ENCODE data around the gene AP3D1.

Gene AP3D1

GRCh38 chr19:2180881-2181632 lies 29.7 kb upstream of the AP3D1 start:
- DNase-seq = no peak

DNA sequence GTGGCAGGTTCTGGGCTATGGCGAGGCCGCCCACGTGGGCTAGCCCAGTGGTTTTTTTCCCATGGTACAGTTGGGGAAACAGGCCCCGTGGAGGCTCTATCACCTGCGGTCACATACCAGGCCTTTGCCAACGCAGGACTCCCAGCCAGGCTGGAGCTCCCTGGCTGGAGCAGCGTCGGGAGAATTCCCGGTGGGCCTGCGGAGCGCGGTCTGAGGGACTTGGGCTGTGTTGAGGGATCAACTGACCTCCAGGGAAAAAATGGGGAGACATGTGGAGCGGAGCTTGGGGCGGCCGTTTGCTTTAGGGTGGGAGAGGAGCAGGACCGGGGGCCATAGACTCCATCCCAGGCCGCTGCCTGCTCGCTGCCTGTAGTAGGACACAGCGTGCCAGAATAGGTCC lies 28.7 kb upstream of the AP3D1 start:
- DNase-seq = no peak

DNA sequence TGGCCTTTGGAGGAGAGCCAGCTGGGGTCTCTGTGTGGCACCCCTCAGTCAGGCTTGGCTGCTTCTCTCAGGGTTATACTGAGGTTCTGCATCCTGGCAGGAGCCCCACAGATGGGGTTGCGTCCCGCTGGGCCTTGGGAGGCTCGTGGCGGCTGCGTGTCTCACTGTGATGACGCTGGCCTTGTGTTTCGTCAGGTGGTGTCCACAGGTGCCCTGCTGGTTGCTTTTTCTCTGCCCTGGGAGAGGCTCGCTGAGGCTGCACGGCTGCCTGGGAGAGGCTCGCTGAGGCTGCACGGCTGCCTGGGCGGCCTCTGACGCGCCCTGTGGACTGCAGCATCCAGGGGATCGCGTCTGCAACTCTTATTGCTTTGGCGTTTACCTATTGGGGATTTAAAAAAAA lies 27.7 kb upstream of the AP3D1 start:
- no peak for DNase-seq

- no peak for DNase-seq
These were observed 25.1 kb upstream of the AP3D1 start for GRCh38 chr19:2176337-2176994.

DNA sequence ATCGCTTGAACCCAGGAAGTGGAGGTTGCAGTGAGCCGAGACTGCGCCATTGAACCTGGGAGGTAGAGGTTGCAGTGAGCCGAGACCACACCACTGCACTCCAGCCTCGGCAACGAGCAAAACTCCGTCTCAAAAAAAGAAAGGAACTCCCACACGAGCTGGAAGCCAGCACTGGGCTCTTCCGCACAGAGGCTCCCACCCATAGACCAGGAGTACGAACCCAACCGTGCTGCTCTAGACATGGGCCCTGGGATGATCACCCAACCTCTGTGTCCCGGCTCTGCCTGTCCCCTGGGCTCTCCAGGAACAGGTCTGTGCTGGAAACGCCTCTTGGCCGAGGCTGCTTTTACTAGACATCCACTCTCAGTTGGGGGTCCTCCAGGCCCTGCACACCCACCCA lies 24.4 kb upstream of the AP3D1 start:
- no peak for DNase-seq

DNA sequence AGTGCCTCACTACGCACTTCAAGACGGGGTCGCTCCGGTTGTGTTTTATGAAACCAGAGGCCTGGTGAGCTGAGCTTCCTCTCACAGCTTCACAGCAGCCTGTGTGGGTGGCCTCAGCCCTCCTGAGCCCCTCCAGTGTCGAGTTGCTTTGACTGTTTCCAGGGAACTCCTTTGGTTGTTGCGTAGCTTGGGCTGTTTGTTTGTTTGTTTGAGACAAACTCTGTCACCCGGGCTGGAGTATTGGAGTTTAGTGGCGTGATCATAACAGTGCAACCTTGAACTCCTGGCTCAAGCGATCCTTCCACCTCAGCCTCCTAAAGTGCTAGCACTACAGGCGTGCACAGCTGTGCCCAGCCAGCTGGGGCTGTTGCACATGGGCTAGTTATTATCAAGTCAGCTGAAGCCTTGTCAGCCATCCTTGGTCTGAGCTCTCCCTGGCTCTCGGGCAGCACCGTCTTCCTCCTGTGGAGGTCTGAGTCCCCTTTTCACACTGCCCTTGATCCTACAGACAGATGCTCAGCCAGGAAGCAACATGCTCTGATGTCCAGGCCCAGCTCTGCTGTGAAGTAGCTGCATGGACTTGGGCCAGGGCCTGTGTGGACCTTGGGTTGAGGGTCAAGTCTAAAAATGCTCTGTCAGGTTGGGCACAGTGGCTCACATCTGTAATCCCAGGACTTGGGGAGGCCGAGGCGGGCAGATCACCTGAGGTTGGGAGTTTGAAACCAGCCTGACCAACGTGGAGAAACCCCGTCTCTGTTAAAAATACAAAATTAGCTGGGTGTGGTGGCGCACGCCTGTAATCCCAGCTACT lies 22.6 kb upstream of the AP3D1 start:
- no peak for DNase-seq

DNA sequence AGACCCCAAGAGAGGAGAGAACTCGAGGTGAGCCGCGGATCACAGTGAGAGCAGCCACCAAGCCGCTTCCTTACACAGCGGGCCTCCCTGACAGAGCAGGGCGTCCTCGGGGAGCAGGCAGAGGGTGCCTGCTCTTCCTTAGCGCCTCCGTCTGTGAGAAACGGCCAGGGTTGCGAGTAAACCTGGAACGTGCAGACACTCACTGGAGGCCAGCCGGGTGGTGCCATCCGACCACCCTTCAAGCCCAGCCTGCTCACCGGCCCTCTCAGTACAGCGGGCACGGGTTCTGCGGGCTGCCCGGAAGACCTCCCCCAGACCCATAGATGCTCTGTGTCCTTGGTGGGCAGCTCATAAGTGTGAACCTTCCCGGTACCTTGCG lies 22.0 kb upstream of the AP3D1 start:
- no peak for DNase-seq

DNA sequence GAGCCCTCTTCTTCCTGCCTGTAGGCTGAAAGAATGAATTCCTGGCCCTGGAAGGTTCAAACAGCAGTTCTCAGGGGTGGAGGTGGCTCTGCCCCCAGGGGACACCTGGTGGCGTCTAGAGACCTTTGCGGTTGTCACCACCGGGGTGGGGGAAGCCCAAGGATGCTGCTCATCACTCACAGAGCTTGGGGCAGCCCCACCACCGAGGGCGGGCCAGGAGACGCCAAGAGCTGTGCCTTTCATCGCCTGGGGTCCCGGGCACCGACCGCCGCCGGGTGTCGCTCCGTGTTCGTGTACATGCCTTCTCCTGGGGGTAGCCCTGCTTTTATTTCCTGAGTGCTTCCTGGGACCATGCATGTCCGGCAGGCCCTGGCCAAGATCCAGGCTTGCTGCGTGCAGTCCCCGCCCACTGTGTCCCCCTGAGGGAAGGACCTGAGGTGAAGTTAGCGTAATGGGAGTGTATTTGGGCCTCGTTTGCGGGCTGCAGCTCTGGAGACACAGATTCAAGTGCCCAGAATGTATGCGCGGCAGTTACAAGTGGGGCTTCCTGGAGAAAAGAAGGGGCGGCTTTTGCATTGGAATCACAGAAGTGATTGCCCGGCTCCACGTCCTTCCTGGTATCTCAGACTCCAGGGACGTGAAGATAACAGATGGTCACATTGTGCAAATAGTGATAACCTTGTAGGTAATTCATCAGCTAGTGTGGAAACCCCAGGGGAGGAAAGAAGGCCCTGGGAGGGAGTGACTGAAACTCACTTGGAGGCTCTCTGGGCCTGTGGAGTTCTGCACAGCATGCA lies 20.2 kb upstream of the AP3D1 start:
- peak; percentile 89 for DNase-seq

- DNase-seq = no peak
These were observed 19.6 kb upstream of the AP3D1 start for GRCh38 chr19:2170987-2171348.

DNA sequence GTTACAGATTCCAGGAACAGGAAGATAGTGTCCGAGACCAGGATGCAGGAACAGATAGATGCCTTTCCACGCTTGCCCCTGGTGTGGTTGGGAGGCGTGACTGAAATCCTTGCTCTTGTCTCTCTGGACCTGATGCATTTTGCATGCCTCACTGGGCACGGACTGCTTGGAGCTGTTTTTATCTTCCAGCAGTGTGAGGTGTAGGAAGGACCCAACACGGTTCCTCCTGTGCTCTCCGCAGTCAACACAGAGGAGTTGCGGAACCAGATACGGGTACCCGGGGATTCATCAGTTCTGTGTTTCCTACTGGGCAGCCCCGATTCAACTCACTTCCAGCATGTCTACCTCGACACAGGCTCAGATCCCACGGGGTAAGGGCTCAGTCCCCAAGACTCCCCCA lies 18.9 kb upstream of the AP3D1 start:
- no peak for DNase-seq

DNA sequence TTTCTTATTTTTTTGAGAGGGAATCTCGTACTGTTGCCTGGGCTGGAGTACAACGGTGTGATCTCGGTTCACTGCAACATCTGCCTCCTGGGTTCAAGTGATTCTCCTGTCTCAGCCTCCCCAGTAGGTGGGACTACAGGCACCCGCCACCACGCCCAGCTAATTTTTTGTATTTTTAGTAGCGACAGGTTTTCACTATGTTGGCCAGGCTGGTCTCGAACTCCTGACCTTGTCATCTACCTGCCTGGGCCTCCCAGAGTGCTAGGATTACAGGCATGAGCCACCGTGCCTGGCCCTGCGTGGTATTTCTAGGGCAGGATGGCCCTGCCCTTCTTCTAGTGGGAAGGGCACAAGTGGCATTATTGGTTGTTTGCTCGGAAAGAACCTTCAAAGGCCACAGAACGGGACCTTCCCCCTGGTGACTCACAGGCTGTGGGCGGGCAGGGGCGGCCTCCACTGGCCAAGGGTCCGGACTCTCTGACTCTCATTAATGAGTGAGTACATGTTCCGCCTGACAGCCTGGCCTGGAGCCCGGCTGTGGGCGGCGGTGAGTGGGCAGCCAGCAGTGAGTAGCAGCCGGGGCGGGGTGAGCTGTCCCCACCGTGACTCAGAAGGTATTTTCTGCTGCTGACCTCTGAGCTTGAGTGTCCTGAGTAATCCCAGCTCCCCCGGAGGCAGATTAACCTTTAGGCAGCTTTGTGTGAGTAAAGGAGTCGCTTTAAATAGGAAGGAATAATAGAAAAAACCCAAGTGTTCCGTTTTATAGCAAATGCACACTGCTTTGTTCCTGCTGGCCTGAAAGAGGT lies 17.5 kb upstream of the AP3D1 start:
- peak; percentile 90 for DNase-seq

DNA sequence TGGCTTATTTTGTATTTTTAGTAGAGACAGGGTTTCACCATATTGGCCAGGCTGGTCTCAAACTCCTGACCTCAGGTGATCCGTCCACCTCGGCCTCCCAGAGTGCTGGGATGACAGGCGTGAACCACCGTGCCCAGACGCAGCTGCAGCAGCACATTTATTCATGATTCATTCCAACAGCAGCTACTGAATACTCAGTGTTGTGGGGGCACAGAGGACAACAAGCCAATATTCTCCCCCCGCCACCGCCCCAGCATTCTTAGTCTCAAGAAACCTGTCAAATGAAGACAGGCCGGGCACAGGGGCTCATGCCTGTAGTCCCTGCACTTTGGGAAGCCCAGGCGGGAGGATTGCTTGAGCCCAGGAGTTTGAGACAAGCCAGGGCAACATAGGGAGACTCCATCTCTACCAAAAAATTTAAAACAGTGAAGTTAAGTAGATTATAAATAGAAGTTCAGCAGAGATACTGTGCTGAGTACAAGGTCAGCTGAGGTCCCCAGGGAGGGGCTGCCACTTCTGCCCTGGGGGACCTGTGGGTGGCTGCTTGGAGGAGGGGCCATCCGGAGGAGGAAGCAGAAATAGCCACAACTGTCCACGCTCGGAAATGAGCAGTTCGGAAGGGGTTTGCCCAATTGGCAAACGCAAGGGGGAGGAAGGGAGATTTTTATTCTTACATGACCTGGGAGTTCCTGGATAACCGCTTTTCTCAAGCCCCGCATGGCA lies 16.7 kb upstream of the AP3D1 start:
- DNase-seq = no peak

GRCh38 chr19:2166741-2167738 lies 15.7 kb upstream of the AP3D1 start:
- no peak for DNase-seq

DNA sequence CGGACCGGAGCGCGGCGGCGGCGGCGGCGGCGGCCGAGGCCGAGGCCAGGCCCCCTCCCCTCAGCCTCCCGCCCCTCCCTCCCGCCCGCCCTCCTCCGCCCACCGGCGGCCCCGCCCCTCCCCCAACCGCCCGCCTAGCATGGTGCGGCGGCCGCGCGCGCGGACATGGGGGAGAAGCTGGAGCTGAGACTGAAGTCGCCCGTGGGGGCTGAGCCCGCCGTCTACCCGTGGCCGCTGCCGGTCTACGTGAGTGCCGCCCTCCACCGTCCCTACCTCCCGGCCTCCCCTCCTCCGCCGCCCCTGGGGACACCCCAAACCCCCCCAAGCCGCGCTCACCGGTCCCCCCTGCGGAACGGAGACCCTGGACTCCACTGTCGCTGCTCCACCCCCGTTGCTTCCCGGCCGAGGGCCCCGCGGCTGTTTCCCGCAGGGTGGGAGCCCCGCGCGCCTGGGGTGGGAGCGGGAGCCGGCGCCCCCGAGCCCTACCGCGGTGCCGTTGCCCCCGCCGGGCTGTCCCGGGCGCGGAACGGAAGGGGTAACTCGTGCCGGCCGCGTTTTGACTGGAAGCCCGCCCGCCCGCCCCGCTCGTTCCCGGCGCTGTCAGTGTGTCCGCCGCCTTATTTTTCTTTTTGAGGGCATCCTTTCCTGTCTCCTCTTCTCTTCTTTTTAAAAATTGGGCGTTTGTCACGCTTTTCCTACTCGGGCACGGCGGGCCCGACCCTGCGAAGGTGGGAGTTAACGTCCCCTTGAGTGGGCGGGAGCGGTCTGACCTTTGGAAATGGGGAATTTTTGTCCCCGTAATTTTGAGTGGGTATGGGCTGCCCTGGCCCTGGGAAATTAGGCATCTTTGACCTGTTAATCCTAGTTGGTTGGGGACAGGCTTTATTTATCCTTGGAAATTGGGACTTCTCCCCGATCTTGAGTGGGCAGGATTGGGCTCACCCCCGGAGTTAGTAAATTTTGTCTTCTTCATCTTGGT lies 12.9 kb upstream of the AP3D1 start:
- DNase-seq = peak; percentile 77

DNA sequence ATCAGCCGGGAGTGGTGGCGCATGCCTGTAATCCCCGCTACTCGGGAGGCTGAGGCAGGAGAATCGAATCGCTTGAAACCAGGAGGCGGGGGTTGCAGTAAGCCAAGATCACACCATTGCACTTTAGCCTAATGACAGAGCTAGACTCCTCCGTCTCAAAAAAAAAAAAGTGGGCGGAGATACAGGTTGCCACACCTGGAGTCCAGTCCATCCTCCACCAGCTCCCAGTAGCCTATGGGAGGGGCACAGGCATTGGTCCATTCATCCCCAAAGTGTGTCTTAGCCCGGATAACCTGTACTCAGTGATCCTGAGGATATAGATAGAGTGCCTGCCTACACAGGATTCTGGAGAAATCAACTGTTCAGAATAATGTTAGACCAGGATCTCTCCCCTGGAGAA lies 9.0 kb upstream of the AP3D1 start:
- DNase-seq = no peak

- no peak for DNase-seq
These were observed 6.1 kb upstream of the AP3D1 start for GRCh38 chr19:2157452-2157851.

- no peak for DNase-seq
These were observed 3.3 kb upstream of the AP3D1 start for GRCh38 chr19:2154587-2155075.

DNA sequence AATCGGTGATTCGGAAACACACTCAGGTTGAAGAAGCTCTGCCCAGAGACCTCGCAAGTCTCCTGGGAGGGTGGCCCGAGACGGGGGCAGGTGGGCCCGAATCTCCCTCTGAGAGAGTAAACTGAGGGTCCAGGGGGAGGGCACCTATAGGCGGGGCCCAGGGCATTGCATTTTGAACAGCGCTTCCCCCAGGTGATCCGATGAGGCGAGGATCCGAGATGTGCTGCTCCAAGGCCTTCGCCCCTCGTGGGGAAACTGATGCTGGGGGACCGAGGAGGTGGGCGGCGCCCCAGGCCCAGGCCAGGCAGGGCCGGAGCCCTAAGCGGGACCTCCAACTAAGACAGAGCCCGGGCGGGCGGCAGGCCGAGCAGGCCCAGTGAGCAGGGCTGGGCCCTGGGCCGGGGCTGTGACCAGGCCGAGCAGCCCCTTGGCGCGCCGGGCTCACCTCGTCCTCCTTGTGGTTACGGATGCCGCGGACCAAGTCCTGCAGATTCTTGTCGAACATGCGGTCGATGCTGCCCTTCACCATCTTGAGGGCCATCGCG lies 500 bp downstream of the AP3D1 start:
- DNase-seq = no peak

Measured in activated CD8-positive, alpha-beta memory T cell treated with anti-CD3 and anti-CD28 coated beads for 24 hours (primary cell).